Endothelial cell of umbilical vein (primary cell): ENCODE data around the gene FOXJ1.

Source experiments
- CTCF ChIP-seq, 2 donors: IDR thresholded peaks; 1 replicate in 1 of 2; 2 replicates in 1 of 2; pipeline ENCODE4 v1.5.1; 2011; ENCODE audit warnings: low read length in 2 of 2, mild to moderate bottlenecking in 2 of 2, moderate library complexity in 2 of 2, control low read depth in 1 of 2, inconsistent platforms in 1 of 2, low read depth in 1 of 2; ENCODE audit not compliant: insufficient read depth in 1 of 2; ENCODE audit errors: extremely low read depth in 1 of 2
- FOS ChIP-seq: IDR thresholded peaks from 2 replicates; pipeline ENCODE4 v1.6.1; 2011; ENCODE audit warnings: mild to moderate bottlenecking, low read length, moderate library complexity, borderline replicate concordance; ENCODE audit not compliant: insufficient read depth
- MYC ChIP-seq: IDR thresholded peaks from one replicate; pipeline ENCODE4 v1.6.1; 2011; ENCODE audit warnings: mild to moderate bottlenecking, low read depth, low read length

GRCh38 chr17:76125391-76125675 lies 15.7 kb downstream of the FOXJ1 start:
- TF ChIP-seq FOS, result no peak
- no peak for TF ChIP-seq MYC
- TF ChIP-seq CTCF (IDR thresholded peaks at IDR 0.05; ENCODE audit: extremely low read depth in 1 of 2, insufficient read depth in 1 of 2, low read depth in 1 of 2, low read length in 2 of 2), result no peak
